ENCODE results near the gene CHPF. TPM values are rescaled to one million over a fixed set of nuclear protein-coding genes. Genes with fewer than 3 reads are reported as not detected.

The CHPF gene
- total RNA-seq, 1 donor from 2014 or later, result 49.6 TPM

DNA sequence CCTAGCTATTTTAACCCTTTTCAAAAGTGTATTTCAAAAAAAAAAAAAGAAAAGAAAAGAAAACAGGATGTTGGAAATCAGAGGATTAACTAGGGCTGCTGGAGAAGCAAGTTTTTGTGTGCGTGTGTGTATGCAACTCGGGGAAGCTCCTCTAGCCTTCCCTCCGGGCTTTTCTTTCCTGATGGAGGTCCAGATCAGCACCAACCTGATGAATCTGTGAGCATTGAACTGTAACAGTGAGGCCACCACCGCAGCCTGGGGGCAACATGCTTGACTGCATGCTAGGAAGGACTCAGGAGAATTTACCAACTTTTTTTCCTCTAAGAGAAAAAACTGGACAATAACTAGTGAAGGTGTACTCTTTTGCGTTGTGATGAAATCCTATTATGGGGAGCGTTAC lies 25.4 kb upstream of the CHPF start:
- no peak for DNase-seq (ENCODE audit: low spot score)

DNA sequence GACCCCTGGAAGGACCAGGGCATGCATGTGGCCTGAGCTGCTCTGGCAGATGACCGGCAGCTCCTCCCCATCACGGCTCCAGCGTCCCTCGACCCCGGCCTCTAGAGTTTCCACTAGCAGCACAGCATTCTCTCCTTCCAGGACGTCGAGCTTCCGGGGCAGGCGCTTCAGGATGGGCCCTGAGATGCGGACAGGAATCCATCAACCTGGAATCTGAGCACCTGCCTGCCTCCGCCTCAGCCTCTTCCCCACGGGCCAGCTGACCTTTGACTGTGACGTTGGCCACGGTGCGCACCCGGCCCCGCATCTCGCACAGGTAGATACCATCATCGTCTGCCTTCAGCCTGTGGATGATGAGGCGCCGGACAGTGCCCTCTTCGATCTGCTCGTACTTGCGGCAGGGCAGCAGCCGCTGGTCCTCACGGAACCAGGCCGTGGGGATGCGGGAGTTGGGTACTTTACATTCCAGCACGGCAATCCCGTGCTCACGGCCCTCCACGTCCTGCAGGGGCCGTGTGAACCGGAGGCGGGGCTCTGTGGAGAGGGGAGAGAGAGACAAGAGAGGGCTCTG lies 24.3 kb upstream of the CHPF start:
- DNase-seq (ENCODE audit: low spot score), result no peak

DNA sequence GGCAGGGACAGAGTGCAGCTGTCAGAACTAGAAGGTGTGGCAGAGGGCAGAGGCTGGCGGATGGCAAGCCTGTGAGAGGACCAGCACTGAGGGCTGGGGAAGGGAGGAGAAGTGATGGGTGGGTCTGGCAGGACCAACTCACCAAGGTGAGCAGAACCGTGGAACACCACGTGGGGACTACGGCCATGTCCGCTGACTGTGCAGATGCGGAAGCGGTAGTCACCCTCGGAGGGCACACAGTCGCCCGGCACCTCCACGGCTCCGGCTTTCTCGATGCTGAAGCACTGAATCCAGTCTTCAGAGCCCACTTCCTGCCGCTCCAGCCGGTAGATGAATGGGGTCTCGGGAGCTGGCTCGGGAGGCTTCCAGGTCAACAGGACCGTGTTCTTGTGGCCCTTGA lies 23.5 kb upstream of the CHPF start:
- no peak for DNase-seq (ENCODE audit: low spot score)

DNA sequence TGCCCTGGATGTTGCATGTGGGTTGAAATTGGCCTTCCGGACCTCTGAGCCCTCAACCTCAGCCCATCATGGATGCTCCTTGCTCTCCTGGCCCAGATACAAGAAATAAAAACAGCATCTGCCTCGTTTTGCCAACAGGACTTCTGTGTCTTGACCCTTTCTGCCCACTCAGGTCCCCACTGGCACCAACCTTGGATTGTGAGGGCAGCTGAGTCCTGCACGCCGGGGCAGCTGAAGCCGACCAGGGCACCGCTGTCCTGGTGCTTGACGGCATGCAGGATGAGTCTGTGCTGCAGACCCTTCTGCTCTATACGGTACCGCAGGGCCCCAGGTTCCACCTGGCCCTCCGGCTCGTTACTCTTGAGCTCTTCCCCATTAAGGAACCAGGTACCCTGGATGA lies 23.0 kb upstream of the CHPF start:
- DNase-seq (ENCODE audit: low spot score), result no peak

DNA sequence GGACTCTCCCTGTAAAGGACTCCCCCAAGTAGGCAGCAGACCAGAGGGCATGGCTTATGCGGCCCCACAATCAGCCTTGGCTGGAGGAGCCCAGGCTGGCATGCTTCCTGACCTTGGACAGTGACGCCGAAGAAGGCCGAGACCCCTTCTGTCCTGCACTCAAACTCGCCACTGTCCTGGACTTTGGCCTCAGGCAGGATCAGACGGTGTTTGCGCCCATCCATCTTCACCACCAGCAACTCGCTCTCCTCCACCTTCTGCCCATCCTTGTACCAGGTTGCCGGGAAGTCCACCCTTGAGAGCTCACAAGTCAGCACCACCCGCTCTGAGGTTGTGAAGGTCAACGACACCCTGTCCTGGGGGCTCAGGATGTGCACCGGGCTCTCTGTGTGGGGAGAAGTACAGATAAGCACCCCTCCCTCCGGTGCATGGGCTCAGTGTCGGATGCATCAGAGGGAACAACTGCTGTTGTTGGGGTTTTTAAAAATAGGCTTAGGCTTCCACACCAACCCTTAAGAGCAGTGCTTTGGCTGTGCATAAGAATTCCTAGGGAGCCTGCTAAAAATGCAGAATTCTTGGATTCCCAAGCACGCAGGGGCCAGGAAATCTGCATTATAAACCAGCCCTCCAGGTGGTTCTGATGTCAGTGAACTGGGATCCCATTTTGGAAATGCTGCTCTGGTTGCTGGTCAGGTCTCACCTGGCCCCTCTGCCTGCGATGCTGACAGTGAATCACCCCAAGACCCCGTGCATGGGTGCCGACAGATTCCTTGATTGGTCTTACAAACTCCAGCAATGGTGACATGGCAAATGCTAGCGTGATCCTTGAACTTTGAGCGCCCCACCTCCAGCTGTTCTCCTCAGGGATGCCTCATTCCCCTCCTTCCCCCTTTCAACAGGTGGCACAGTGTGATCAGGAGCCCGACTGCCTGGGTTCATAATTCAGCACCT lies 21.8 kb upstream of the CHPF start:
- no peak for DNase-seq (ENCODE audit: low spot score)

DNA sequence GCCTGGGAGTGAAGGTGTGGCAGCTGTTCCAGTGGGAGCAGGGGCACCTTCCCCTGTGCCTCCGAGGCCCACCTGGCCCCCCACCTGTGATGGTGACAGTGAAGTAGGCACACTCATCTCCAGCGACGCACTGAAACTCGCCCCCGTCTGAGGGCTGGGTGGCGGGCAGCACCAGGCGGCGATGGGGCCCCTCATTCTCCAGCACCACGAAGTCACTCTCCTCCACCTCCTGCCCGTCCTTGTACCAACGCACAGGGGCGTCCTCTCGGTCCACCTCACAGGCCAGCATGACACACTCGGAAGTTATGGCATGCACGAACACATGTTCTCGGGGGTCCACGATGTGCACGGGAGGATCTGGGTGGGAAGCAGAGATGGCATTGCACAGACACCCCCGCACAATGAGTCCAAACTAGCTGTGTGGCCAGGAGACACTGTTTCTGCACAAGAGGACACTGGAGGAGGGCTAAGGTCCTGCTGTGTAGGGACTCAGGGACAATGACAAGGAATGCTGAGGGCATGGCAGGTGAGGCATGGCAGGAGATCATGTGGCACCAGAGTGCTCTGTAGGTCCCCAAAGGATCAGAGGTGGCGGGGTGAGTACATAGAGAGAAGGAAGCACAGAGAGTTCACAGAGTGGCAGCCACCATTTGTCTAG lies 19.8 kb upstream of the CHPF start:
- peak; percentile 36 for DNase-seq (ENCODE audit: low spot score)

DNA sequence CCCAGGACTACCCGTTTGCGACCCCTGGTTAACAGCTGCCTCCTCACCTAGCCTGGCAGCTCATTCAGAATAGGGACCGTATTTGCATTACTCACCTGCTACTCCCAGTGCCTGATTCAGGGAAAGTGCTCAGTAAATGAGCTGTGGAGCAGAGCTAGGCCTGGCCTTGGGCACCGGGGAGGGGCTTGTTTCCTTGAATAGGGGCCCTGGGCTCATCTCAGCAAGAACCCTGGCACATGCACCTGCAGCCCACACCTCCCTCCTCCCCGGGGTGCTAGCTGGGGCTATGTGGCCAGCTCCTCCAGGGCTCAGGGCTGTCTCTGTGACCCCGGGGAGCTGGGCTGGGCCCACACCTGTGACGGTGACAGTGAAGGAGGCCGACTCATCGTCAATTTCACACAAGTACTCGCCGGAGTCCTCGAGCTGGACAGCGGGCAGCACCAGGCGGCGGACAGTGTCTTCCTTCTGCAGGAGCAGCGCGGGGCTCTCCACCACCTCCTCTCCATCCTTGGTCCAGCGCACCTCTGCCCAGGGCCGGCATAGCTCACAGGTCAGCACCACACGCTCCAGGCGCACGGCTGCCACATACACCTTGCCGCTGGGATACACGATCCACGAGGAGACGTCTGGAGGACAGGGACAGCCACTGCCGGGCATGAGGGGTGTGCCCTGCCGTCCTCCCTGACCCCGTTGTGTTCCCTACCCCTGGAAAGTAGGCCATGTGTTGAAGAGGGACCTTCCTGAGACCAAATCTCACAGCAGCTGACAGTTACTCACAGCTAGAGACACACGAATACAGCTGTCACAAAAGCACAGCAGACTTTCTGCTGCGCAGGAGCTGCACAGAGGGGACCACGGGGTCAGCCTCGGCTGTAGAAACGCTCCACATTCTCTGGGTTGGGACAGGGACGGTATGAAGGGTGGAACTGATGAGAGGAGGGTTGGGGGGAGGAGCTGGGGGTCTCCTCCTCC lies 18.7 kb upstream of the CHPF start:
- DNase-seq (ENCODE audit: low spot score), result peak; percentile 36

DNA sequence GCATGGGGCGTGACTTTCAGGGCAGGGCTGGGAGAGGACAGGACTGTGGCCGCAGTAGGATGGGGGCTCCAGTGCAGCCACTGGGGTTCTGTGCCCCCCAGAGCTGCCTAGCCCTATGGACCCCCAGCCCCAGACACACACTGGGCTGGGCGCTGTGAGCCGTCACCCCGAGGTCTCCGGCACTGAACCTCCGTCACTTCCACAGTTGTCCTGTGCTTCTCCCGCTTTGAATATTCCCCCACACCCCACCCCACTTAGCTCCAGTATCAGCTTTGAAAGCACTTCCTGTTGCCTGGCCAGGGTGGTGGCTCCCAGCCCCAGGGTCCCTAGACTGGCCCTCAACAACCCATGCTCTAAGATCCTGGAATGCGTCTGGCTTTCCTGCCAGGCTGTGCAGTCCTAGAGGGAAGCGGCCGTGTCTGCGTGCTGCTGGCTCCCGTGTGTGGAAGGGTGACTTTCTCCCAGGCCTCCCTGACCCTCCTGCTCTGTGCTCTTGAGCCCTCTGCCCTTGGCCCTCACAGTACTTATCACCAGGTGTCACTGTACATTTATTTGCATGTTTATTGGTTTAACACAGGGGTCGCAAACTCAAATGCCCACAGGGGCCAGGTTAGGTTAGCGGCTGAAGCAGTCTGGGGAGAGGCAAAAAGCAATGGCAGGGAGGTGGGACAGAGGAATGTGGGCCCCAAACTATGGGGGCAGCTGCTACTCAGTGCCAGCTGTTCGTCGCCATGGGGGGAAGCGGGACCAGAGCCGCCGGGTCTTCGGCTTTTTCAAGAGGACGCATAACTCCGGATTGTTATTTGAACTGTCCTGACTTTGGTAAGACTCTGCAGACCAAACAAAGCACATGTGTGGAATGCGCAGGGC lies 17.8 kb upstream of the CHPF start:
- DNase-seq (ENCODE audit: low spot score), result no peak

DNA sequence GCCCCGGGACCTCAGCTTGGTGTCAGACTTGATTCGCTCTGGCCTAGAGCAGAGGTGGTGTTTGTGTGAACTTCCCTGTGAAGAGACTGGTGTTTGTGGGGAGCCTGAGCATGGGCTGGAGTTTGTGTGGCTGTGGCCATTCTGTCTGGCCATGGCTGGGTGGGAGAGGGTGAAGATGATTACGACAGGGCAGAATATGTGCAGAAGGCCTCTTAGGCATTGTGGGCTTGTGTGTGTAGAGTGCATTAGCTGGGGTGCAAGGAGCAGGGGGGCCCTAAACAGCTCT lies 17.2 kb upstream of the CHPF start:
- no peak for DNase-seq (ENCODE audit: low spot score)

DNA sequence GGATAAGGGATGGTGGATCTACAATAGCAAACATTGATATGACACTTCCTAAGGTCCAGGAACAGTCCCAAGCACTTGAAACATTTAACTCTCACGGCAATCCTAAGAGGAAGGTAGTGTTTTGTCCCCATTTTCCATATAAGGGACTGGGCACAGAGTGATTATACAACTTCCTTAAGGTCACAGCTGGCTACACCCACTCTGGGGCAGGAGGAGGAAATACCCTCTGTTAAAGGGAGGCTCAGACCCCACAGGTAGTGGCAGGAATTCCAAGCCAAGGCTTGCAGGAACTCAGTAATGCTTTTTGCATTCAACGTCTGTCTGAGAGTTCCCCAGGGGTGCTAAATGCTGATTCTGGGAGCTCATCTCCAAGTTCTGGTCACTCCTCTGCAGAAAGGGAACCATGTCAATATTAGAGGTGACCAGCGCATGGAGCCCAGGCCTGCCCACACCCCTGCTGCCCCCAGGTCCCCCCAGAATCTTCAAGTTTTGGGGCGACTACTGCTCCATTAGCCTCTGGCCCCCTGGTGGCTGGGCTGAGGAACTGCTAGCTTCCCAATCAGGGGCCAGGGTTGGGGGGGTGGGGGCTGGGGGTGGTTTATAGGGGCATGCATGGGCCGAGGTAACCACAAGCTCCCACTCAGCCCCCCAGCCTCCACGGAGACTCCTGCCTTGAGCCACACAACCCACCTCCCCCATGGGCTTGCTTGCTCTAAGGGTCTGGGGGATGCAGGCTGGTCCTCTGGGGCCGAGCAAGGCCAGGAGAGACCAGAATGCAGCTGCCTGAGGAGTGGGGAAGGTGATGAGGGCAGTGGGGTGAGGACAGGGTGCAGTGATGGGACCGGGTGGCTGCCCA lies 16.7 kb upstream of the CHPF start:
- no peak for DNase-seq (ENCODE audit: low spot score)

DNA sequence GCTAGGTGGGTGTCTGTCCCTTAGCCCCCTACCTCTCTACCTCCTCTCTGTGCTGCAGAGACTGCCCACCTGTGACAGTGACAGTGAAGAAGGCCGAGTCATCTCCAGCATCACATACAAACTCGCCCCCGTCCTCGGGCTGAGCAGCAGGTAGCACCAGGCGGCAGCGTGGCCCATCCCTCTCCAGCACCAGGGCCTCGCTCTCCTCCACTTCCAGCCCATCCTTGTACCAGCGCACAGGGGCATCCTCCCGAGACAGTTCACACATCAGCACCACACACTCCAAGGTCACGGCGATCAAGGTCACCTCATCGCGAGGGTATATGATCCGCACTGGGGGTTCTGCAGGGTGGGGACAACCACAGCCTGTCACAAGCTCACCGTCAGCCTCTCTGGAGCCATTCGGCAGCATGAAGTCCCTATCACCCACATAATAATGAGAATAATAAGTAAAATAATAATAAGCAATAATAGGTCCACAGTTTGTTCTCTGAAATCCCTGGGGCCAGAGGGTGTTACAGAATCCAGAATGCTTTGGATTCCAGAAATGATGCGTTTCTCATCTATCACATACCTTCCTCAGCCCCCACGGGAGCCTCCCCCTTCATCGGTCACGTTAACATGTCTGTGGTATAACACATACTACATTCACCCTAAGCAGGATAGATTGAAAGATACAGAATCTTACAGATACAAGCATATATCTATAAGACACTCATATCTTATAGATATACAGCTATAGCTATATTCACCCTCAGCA lies 15.7 kb upstream of the CHPF start:
- DNase-seq (ENCODE audit: low spot score), result no peak

DNA sequence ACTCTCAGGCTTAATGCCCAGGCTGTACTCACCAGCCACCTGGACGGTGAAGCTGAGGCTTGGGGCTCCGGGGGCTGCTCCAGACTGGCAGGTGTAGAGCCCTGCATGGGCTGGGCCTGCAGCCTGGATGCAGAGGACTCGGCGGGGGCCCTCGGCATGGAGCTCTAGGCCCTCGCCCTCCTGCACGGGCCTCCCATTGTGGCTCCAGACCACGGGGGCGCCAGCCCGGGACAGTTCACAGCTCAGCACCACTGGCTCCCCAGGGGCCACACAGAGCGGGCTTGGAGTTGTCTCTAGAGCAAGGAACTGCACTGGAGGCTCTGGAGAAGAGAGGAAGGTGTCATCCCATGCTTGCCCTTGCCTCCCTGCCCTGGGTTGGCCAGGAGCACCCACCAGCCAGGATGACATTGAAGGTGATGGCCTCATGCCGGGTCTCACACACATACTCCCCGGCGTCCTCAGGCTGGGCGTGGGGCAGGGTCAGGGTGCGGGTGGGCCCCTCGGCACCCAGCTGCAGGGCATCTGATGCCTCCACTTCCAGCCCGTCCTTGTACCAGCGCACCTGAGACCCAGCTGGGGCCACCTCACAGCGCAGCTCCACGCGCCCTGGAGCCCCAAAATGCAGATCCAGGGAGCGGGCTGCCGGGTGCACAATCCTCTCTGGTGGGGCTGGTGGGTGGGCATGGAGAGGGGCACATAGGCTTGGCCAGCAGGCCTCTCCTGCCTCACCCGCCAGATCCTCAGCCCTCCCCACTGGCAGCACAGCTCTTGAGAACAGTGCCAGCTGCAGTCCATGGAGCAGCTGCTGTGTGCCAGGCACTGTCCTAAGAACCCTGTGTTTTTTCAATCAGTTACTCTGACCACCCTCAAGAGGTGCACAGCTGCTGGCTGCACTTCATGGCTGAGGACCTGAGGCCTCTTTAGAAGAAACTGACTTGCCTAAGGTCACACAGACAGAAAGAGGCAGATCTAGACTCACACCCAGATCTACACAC lies 14.5 kb upstream of the CHPF start:
- no peak for DNase-seq (ENCODE audit: low spot score)

DNA sequence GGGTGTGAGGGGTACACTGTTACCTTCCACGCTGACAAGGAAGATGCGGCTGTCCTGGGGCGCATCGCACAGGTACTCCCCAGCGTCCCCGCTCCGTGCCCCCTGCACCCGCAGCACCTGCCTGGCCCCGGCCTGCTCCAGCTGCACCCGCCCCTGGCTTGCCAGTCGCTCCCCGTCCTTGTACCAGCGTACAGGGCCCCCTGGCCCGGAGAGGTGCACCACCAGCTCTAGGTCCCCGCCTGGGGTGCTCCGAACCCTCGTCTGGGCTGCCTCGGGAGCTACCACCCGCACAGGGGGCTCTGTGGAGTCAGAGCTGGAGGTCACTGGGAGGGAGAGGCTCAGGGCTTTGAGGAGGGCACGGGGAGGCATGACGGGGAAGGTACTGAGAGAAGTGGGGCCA lies 13.7 kb upstream of the CHPF start:
- no peak for DNase-seq (ENCODE audit: low spot score)

DNA sequence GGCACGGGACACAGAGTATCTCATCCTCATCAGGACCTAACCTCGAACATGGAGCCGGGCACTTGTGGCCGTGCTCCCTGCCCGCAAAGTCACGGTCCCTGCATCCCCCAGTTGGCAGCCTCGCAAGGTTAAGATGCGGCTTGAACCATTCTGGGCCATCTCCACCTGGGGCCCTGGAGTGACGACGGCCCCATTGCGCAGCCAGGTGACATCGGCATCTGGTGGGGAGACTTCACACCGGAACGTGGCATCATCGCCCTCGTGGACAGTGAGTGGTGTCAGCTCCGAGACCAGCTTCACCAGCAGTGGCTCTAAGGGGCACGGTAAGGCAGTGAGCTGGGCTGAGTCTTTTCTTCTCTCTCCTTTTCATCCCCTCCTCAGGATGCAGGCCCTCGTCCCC lies 12.8 kb upstream of the CHPF start:
- DNase-seq (ENCODE audit: low spot score), result no peak

DNA sequence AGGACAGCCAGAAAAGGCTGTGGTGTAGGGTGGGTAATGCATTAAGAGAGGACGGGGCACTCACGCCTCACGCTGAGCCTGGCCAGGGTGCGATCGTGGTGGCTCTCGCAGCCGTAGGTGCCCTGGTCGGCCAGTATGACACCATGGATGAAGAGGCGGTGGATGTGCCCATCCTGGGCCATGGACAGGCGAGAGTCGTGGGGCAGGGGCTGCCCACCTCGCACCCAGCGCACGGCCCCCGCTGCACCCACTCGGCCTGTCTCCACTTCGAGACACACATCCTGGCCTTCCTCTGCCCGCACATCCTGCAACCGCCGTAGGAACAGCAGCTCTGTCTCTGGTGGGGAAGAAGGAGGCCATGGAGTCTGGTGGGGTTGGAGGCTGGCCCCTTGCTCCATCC lies 12.3 kb upstream of the CHPF start:
- no peak for DNase-seq (ENCODE audit: low spot score)

DNA sequence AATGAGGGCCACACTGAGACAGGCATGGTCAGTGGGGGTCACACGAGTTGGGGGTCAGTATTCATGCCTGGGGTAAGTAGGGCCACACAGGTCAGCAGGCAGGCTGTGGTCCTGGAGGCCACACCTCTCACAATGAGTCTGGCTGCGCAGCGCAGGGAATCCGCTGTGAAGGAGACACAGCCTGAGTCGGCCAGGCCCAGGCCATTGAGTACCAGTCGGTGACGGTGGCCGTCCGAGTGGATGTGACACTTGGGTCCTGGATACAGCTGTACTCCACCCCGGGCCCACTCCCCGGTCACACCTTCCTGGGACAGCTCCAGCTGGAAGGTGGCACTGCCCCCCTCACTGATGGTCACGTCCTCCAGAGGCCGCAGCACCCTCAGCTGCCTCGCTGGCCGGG lies 10.7 kb upstream of the CHPF start:
- DNase-seq (ENCODE audit: low spot score), result no peak

DNA sequence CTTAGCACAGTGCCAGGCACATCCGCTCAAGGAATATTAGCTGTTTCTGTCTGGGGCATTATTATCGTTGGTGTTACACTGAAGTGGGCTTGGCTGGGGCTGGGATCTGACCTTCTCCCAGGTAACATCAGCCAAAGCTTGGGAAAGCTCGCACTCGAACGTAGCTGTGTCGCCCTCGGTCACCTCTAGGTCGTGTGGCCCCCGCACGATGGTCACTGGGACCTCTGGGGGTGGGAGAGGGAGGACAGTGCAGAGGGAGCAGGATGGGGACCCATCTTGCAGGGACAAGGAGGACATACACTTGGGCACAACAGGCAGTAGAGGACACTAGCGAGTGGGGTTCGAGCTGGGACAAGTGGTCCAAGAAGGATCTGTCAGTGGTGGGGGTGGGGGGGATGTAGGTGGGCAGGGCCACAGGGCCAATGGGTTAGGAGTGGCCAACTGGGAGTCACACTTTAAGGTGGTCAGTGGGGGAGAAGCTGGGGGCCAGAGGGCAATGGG lies 9.9 kb upstream of the CHPF start:
- DNase-seq (ENCODE audit: low spot score), result no peak

DNA sequence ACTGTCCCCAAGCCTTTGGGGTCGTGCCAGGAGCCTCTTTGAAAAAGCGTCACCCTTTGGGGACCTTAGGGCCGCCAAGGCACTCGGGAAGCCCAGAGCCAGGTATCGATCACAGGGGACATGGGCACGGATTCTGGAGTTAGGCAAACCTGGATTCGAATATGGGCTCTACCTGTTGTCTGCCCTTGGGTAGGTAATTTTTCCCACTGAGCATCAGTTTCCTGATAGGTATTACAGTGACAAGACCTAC lies 9.5 kb upstream of the CHPF start:
- DNase-seq (ENCODE audit: low spot score), result no peak
